ENCODE measurements around the gene ATAD2B.

ATAD2B gene

GRCh38 chr2:23859983-23860382, 66.9 kb downstream of the ATAD2B start:
- H3K9me3 ChIP-seq = no peaks in the 10 kb centered on the region
- no peak overlapping the region for H3K4me3 ChIP-seq (ENCODE audit: low read depth in 1 of 2, low read length in 1 of 2)
- no peaks in the 10 kb centered on the region for H3K4me1 ChIP-seq (ENCODE audit: control insufficient read depth in 1 of 2, insufficient read depth in 1 of 2, low read depth in 1 of 2, low read length in 1 of 2)
- H3K36me3 ChIP-seq = peaks cover 61% of the 10 kb centered on the region
- no peaks in the 10 kb centered on the region for H3K27me3 ChIP-seq
- TF ChIP-seq CTCF (IDR thresholded peaks at IDR 0.05) = no peak
- no peak overlapping the region for H3K27ac ChIP-seq

- no peaks in the 10 kb centered on the region for H3K27me3 ChIP-seq
- TF ChIP-seq CTCF (IDR thresholded peaks at IDR 0.05) = no peak
- H3K4me1 ChIP-seq (ENCODE audit: control insufficient read depth in 1 of 2, insufficient read depth in 1 of 2, low read depth in 1 of 2, low read length in 1 of 2) = no peaks in the 10 kb centered on the region
- H3K27ac ChIP-seq = no peak overlapping the region
- no peaks in the 10 kb centered on the region for H3K9me3 ChIP-seq
- H3K36me3 ChIP-seq = peaks cover 54% of the 10 kb centered on the region
- H3K4me3 ChIP-seq (ENCODE audit: low read depth in 1 of 2, low read length in 1 of 2) = no peak overlapping the region
These were observed 67.7 kb downstream of the ATAD2B start for GRCh38 chr2:23859234-23859633.

GRCh38 chr2:23850564-23851256, 76.2 kb downstream of the ATAD2B start:
- peaks cover 11% of the 10 kb centered on the region for H3K36me3 ChIP-seq
- no peaks in the 10 kb centered on the region for H3K27me3 ChIP-seq
- no peak overlapping the region for H3K27ac ChIP-seq
- H3K4me3 ChIP-seq (ENCODE audit: low read depth in 1 of 2, low read length in 1 of 2) = no peak overlapping the region
- no peak for TF ChIP-seq CTCF (IDR thresholded peaks at IDR 0.05)
- H3K9me3 ChIP-seq = no peaks in the 10 kb centered on the region
- H3K4me1 ChIP-seq (ENCODE audit: control insufficient read depth in 1 of 2, insufficient read depth in 1 of 2, low read depth in 1 of 2, low read length in 1 of 2) = no peaks in the 10 kb centered on the region

- no peaks in the 10 kb centered on the region for H3K4me1 ChIP-seq (ENCODE audit: control insufficient read depth in 1 of 2, insufficient read depth in 1 of 2, low read depth in 1 of 2, low read length in 1 of 2)
- H3K9me3 ChIP-seq = no peaks in the 10 kb centered on the region
- no peaks in the 10 kb centered on the region for H3K36me3 ChIP-seq
- no peak for TF ChIP-seq CTCF (IDR thresholded peaks at IDR 0.05)
- H3K4me3 ChIP-seq (ENCODE audit: low read depth in 1 of 2, low read length in 1 of 2) = no peak overlapping the region
- H3K27ac ChIP-seq = no peak overlapping the region
- H3K27me3 ChIP-seq = no peaks in the 10 kb centered on the region
These were observed 82.0 kb downstream of the ATAD2B start for GRCh38 chr2:23844905-23845304.

GRCh38 chr2:23843051-23843976, 83.6 kb downstream of the ATAD2B start:
- Histone ChIP-seq H3K4me3 (ENCODE audit: low read depth in 1 of 2, low read length in 1 of 2) (no peak overlapping the region), H3K27ac (no peak overlapping the region), H3K36me3 (no peaks in the 10 kb centered on the region), H3K4me1 (ENCODE audit: control insufficient read depth in 1 of 2, insufficient read depth in 1 of 2, low read depth in 1 of 2, low read length in 1 of 2) (no peaks in the 10 kb centered on the region), H3K27me3 (no peaks in the 10 kb centered on the region), H3K9me3 (no peaks in the 10 kb centered on the region)
- no peak for TF ChIP-seq CTCF (IDR thresholded peaks at IDR 0.05)

Measured in neutrophil (primary cell).